Esophagus muscularis mucosa (tissue), 4 donors: ENCODE measurements around the gene DTNA. TPM values are rescaled to one million over a fixed set of nuclear protein-coding genes. Genes with fewer than 3 reads are reported as not detected.

Experiments
- DNase-seq: peaks from one replicate; pipeline ENCODE4 v3.0.0-alpha.2; 2017; ENCODE audit errors: extremely low spot score
- H3K27ac ChIP-seq, 4 donors: fragments of 200-600 bp; sonication (generic); replicated peaks in 1 of 4; 1 replicate in 3 of 4; 2 replicates in 1 of 4; pipeline ENCODE4 v1.5.1; 2016 to 2019; ENCODE audit warnings: mild to moderate bottlenecking in 1 of 4
- H3K27me3 ChIP-seq, 4 donors: fragments of 200-600 bp; sonication (generic); one replicate each; pipeline versions ENCODE4 v1.5.1 to v1.6.0; 2016 to 2019
- H3K36me3 ChIP-seq, 4 donors: fragments of 200-600 bp; sonication (generic); one replicate each; pipeline ENCODE4 v1.5.1; 2016 to 2019
- H3K4me1 ChIP-seq, 4 donors: fragments of 200-600 bp; sonication (generic); one replicate each; pipeline ENCODE4 v1.5.1; 2016 to 2019
- H3K4me3 ChIP-seq, 4 donors: fragments of 200-600 bp; sonication (generic); 1 replicate in 2 of 4; 2 replicates in 2 of 4; pipeline ENCODE4 v1.5.1; 2016 to 2019; ENCODE audit warnings: mild to moderate bottlenecking in 4 of 4, moderate library complexity in 1 of 4
- H3K9me3 ChIP-seq, 4 donors: fragments of 200-600 bp; sonication (generic); 1 replicate in 3 of 4; 2 replicates in 1 of 4; pipeline ENCODE4 v1.5.1; 2016 to 2019
- CTCF ChIP-seq, 3 experiments: fragments of 200-600 bp in 2 of 3; fragments of 450-650 bp in 1 of 3; sonication (generic) in 2 of 3; IDR thresholded peaks; one replicate each; pipeline ENCODE4 v1.5.1; 2017 to 2019; ENCODE audit warnings: antibody characterized with exemption in 3 of 3, mild to moderate bottlenecking in 2 of 3, moderate library complexity in 1 of 3
- EP300 ChIP-seq: sonication (generic); formaldehyde crosslinking; IDR thresholded peaks from one replicate; pipeline ENCODE4 v1.6.1; 2017; ENCODE audit warnings: antibody characterized with exemption
- POLR2A ChIP-seq: fragments of 450-650 bp; IDR thresholded peaks from one replicate; pipeline ENCODE4 v1.6.1; 2017; ENCODE audit warnings: antibody characterized with exemption, moderate library complexity, mild to moderate bottlenecking, low read depth
- POLR2AphosphoS5 ChIP-seq, 2 donors: sonication (generic); formaldehyde crosslinking; IDR thresholded peaks; one replicate each; pipeline ENCODE4 v1.6.1; 2017; ENCODE audit warnings: antibody characterized with exemption in 2 of 2
- WGBS: methylation state at CpG from one replicate; pipeline ENCODE4 v1.1.5; 2018; 5-methylcytosine and 5-hydroxymethylcytosine counted together
- intact Hi-C: fragments of 100-400 bp; cut with DNase I; formaldehyde crosslinking; loops from one replicate; pipeline ENCODE4 v1.15.1; 2023
- total RNA-seq, 4 donors: library from RNA; depleted of rRNA; stranded (reverse); fragments of >200 nt; gene quantifications; one replicate each; pipeline versions ENCODE4 v1.1.0 to v1.2.1, GENCODE V29; 2016

Gene DTNA
- total RNA-seq, 4 donors from 2014 or later = 189 to 284 (median 242) TPM

DNA sequence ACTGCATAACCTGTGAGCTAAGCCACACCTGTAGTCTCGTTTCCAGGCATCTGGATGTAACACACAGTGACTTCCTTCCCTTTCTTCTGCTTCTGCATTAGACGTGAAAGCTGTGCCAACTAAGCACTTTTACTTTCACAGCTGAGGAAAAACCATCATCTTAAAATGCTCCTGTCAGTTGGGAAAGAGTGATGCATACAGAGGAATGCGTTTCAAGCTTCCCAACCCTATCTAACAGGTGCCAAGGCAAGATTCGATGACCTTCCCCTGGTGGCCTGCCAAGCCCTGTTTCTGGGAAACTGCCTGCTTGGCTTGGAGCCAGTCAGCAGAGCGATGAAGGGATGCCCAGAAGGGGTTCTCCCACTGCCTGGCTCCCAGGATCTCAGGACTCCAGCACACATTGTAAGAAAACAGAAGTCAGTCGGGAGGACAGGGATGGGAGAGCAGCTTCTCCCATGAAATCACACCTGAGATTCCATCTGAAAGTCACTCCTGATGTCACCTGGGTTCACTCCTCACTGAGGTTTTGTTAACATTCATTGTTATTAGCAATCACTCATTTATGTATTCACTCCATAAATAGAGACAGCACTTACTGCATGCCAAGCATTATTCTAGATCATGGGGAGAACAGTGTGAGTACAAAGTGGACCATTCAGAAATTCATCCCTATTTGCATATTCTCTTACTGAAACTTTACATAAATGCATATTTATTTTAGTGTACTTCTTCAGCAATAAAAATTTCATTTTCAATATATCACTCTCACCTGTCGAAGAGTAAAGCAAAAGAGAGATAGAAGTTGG is 64.1 kb downstream of the DTNA start:
- Histone ChIP-seq H3K27ac (peak overlapping the region; percentile 59 to 76 (median 68)), H3K36me3 (peaks cover 0 to 4% (median 0%) of the 10 kb centered on the region in 4 donors), H3K9me3 (no peaks in the 10 kb centered on the region), H3K27me3 (no peaks in the 10 kb centered on the region), H3K4me1 (peaks cover 22 to 34% (median 24%) of the 10 kb centered on the region in 4 donors), H3K4me3 (peak overlapping the region in 3 of 4 donors; percentile 1 to 30 (median 6))
- TF ChIP-seq POLR2A (no peak), POLR2AphosphoS5 (IDR thresholded peaks at IDR 0.05) (peak in 1 of 2 donors; percentile 63)
- WGBS = 26% methylated on average over 6 of the region's 7 CpGs
- DNase-seq = no peak
- intact Hi-C loops = loop anchor here (5.0 kb wide), 2 partner anchors 67 to 112 kb away; no protein-coding TSS in a partner anchor

DNA sequence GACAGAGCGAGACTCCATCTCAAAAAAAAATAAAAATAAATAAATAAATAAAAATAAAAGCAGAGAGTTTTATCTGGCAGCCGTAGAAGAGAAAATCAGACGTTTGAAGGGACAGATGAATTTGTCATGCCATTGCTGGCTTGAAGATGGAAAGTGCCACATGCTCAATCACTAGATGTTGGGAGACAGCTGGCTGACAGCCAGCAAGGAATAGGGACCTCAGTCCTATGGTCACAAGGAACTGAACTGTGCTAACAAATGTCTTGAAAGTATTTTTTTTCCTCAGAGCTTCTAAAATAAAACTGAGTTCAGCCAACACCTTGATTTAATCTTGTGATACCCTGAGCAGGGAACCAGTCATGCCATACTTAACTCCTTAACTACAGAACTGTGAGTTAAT is 65.4 kb downstream of the DTNA start:
- Histone ChIP-seq H3K4me3 (no peak overlapping the region), H3K27ac (no peak overlapping the region), H3K9me3 (no peaks in the 10 kb centered on the region), H3K27me3 (no peaks in the 10 kb centered on the region), H3K4me1 (peaks cover 22 to 34% (median 24%) of the 10 kb centered on the region in 4 donors), H3K36me3 (peaks cover 0 to 4% (median 0%) of the 10 kb centered on the region in 4 donors)
- no peak for DNase-seq
- WGBS = 79% methylated on average over 3 of the region's 3 CpGs
- TF ChIP-seq CTCF (IDR thresholded peaks at IDR 0.05) (no peak), EP300 (no peak), POLR2A (no peak), POLR2AphosphoS5 (IDR thresholded peaks at IDR 0.05) (no peak)
- intact Hi-C loops = no loop called here

GRCh38 chr18:34779112-34779511 is 69.0 kb downstream of the DTNA start:
- peaks cover 0 to 4% (median 0%) of the 10 kb centered on the region in 4 donors for H3K36me3 ChIP-seq
- H3K4me1 ChIP-seq = peaks cover 2 to 21% (median 8%) of the 10 kb centered on the region in 4 donors
- H3K9me3 ChIP-seq = no peaks in the 10 kb centered on the region
- intact Hi-C loops = no loop called here
- no peak overlapping the region for H3K27ac ChIP-seq
- TF ChIP-seq POLR2A (no peak), POLR2AphosphoS5 (IDR thresholded peaks at IDR 0.05) (no peak), CTCF (IDR thresholded peaks at IDR 0.05) (no peak), EP300 (no peak)
- no peak for DNase-seq
- no peak overlapping the region for H3K4me3 ChIP-seq
- no peaks in the 10 kb centered on the region for H3K27me3 ChIP-seq

DNA sequence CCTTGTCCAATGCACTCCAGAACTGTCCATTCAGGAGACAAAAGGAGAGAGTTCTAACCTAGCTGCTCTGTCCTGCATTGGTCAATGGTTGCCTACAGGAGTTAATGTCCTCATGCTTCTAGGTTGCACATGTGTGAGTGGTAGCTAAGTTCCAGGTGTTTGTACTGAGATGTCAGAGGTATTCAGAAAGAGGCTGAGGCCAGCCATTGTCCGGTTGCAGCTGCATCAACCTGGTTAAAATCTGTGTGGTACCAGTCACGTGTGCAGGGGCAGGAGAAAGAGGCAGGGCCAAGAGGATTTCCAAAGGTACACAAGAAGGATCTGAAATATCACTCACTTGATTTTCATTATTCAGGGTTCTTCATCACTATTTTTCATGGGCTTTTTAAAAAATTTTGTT is 70.8 kb downstream of the DTNA start:
- 82% methylated on average over 2 of the region's 2 CpGs for WGBS
- TF ChIP-seq POLR2A = no peak
- no peak for TF ChIP-seq EP300
- TF ChIP-seq CTCF (IDR thresholded peaks at IDR 0.05) = no peak
- no peak for TF ChIP-seq POLR2AphosphoS5 (IDR thresholded peaks at IDR 0.05)
- Histone ChIP-seq H3K4me3 (no peak overlapping the region), H3K9me3 (no peaks in the 10 kb centered on the region), H3K4me1 (peaks cover 0 to 16% (median 5%) of the 10 kb centered on the region in 4 donors), H3K36me3 (peaks cover 0 to 4% (median 0%) of the 10 kb centered on the region in 4 donors), H3K27ac (no peak overlapping the region), H3K27me3 (no peaks in the 10 kb centered on the region)
- intact Hi-C loops = loop anchor here (10.0 kb wide), 1 partner anchor 426 kb away; no protein-coding TSS in a partner anchor
- no peak for DNase-seq

- TF ChIP-seq CTCF (IDR thresholded peaks at IDR 0.05) = no peak
- no peak for TF ChIP-seq EP300
- TF ChIP-seq POLR2A = no peak
- no peak for TF ChIP-seq POLR2AphosphoS5 (IDR thresholded peaks at IDR 0.05)
- Histone ChIP-seq H3K9me3 (no peaks in the 10 kb centered on the region), H3K4me1 (peaks cover 0 to 24% (median 15%) of the 10 kb centered on the region in 4 donors), H3K4me3 (no peak overlapping the region), H3K27ac (peak overlapping the region in 1 of 4 donors; percentile 18), H3K36me3 (no peaks in the 10 kb centered on the region), H3K27me3 (no peaks in the 10 kb centered on the region)
- WGBS = 68% methylated on average over 3 of the region's 3 CpGs
- no peak for DNase-seq
- intact Hi-C loops = loop anchor here (10.0 kb wide), 1 partner anchor 429 kb away; no protein-coding TSS in a partner anchor
Observed at GRCh38 chr18:34783501-34783900, 73.4 kb downstream of the DTNA start.
